Measurements from ENCODE around the gene MYL1. TPM values are rescaled to one million over a fixed set of nuclear protein-coding genes. Genes with fewer than 3 reads are reported as not detected.

MYL1 gene
- total and polyA plus RNA-seq, 2 of the 4 experiments (the other 2 are of a cell fraction), result not detected

- no TSS peak for BruUV-seq (replicated peaks)
These were observed 43.7 kb downstream of the MYL1 start for GRCh38 chr2:210271300-210271699.

More at GRCh38 chr2:210271300-210271699, 43.7 kb downstream of the MYL1 start:
- H3K27me3 ChIP-seq (ENCODE audit: control insufficient read depth, insufficient read depth, low read length), result no peaks in the 10 kb centered on the region
- H3K23ac ChIP-seq (ENCODE audit: low read depth, low read length), result no peak overlapping the region
- H3K4me2 ChIP-seq (ENCODE audit: low read depth, low read length), result no peak overlapping the region
- intact Hi-C loops (cut with micrococcal nuclease) (no loop called here), in situ Hi-C loops (cut with MboI; ENCODE audit: low sequenced_read_pairs) (no loop called here), dilution Hi-C loops (cut with HindIII; ENCODE audit: low sequenced_read_pairs, unreplicated experiment) (no loop called here)
- no peak overlapping the region for H4K8ac ChIP-seq (ENCODE audit: low read depth in 2 of 2, low read length in 2 of 2)
- no peaks in the 10 kb centered on the region for H3K79me1 ChIP-seq (ENCODE audit: low read depth in 1 of 2, low read length in 2 of 2)
- H3K27ac ChIP-seq (ENCODE audit: insufficient read depth, low read length), result no peak overlapping the region
- ChIA-PET POLR2A (ENCODE audit: unreplicated experiment) (no interaction called here), CTCF (no interaction called here)
- H3K14ac ChIP-seq (replicated peaks; ENCODE audit: low read depth, low read length), result no peak overlapping the region
- H4K5ac ChIP-seq (ENCODE audit: low read depth, low read length), result no peak overlapping the region
- no peak overlapping the region for H2AK5ac ChIP-seq (ENCODE audit: low read depth, low read length)
- H3K18ac ChIP-seq (ENCODE audit: low read depth, low read length), result no peak overlapping the region
- H2AFZ ChIP-seq (replicated peaks; ENCODE audit: low read length, poor library complexity), result no peak overlapping the region
- no peak overlapping the region for H2BK15ac ChIP-seq (ENCODE audit: low read depth, low read length)
- H2BK120ac ChIP-seq (ENCODE audit: low read depth, low read length), result no peak overlapping the region
- H3K4ac ChIP-seq (ENCODE audit: low read depth, low read length), result no peak overlapping the region
- TF ChIP-seq RAD21 (IDR thresholded peaks at IDR 0.05; ENCODE audit: low read length) (no peak), CTCF (conservative IDR thresholded peaks at IDR 0.05; ENCODE audit: low read depth, low read length) (no peak), MAFK (IDR thresholded peaks at IDR 0.05; ENCODE audit: low read depth, low read length) (peak; percentile 93), NFE2L2 (IDR thresholded peaks at IDR 0.05; ENCODE audit: low read depth, low read length) (no peak)
- TF ChIP-seq, protein P1, sequence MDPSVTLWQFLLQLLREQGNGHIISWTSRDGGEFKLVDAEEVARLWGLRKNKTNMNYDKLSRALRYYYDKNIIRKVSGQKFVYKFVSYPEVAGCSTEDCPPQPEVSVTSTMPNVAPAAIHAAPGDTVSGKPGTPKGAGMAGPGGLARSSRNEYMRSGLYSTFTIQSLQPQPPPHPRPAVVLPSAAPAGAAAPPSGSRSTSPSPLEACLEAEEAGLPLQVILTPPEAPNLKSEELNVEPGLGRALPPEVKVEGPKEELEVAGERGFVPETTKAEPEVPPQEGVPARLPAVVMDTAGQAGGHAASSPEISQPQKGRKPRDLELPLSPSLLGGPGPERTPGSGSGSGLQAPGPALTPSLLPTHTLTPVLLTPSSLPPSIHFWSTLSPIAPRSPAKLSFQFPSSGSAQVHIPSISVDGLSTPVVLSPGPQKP (IDR thresholded peaks at IDR 0.05; ENCODE audit: borderline replicate concordance, low read depth, low read length), result no peak
- no peak overlapping the region for H3K56ac ChIP-seq (ENCODE audit: extremely low read depth, insufficient read depth, low read length)
- H3K9me3 ChIP-seq (ENCODE audit: control insufficient read depth, insufficient read depth, low read length), result no peaks in the 10 kb centered on the region
- H2BK20ac ChIP-seq (ENCODE audit: low read depth, low read length), result no peak overlapping the region
- ATAC-seq (ENCODE audit: low read depth) (no peak), DNase-seq (no peak)
- no peaks in the 10 kb centered on the region for H3K4me1 ChIP-seq (ENCODE audit: control insufficient read depth, insufficient read depth, low read length)
- H4K91ac ChIP-seq (ENCODE audit: insufficient read depth, low read depth, low read length), result no peak overlapping the region
- no peak overlapping the region for H3K9ac ChIP-seq (ENCODE audit: low read depth, low read length)
- H3K9me1 ChIP-seq (ENCODE audit: insufficient read depth, low read length), result no peaks in the 10 kb centered on the region
- H2AK9ac ChIP-seq (replicated peaks; ENCODE audit: low read depth, low read length, poor library complexity), result no peak overlapping the region
- no peak overlapping the region for H3K4me3 ChIP-seq (ENCODE audit: insufficient read depth, low read depth, low read length)
- H2BK5ac ChIP-seq (ENCODE audit: low read depth, low read length, poor library complexity, severe bottlenecking), result no peak overlapping the region
- H4K20me1 ChIP-seq (ENCODE audit: insufficient read depth, low read length), result no peaks in the 10 kb centered on the region
- H3K36me3 ChIP-seq (ENCODE audit: control insufficient read depth, insufficient read depth, low read length), result no peaks in the 10 kb centered on the region

Measured in IMR-90 (cell line).